Stromal cell of bone marrow (primary cell): ENCODE data around the gene TMEM116.

Experiments
- DNase-seq: peaks from one replicate; pipeline ENCODE4 v3.0.0-alpha.2; 2012; ENCODE audit warnings: low read depth

TMEM116 gene

GRCh38 chr12:111894556-111894955, 118.4 kb downstream of the TMEM116 start:
- no peak for DNase-seq

- no peak for DNase-seq
Measured at GRCh38 chr12:111893287-111893686, 119.7 kb downstream of the TMEM116 start.

- DNase-seq: no peak
Measured at GRCh38 chr12:111887926-111888745, 124.8 kb downstream of the TMEM116 start.

- no peak for DNase-seq
Measured at GRCh38 chr12:111886662-111887545, 126.1 kb downstream of the TMEM116 start.

GRCh38 chr12:111881716-111882115, 131.2 kb downstream of the TMEM116 start:
- no peak for DNase-seq
